ENCODE data around the gene ZFAND2A.
"Not testable (repeated sequence)": the region's sequence is repeated elsewhere in the genome, so short reads cannot be mapped to it uniquely, and the experiment has no call there.

ZFAND2A gene

DNA sequence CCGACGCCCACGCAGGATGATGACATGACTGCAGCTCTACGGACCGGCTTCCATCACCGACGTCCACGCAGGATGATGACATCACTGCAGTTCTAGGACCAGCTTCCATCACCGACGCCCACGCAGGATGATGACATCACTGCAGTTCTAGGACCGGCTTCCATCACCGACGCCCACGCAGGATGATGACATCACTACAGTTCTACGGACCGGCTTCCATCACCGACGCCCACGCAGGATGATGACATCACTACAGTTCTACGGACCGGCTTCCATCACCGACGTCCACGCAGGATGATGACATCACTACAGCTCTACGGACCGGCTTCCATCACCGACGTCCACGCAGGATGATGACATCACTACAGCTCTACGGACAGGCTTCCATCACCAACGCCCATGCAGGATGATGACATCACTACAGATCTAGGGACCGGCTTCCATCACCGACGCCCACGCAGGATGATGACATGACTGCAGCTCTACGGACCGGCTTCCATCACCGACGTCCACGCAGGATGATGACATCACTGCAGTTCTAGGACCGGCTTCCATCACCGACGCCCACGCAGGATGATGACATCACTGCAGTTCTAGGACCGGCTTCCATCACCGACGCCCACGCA, 43.5 kb downstream of the ZFAND2A start:
- H3K27me3 Mint-ChIP-seq; H3K4me1 Mint-ChIP-seq; H3K27ac Mint-ChIP-seq; ATAC-seq (ENCODE audit: low read depth); H3K36me3 Mint-ChIP-seq; H3K4me3 Mint-ChIP-seq; H3K9me3 Mint-ChIP-seq; DNase-seq (ENCODE audit: low spot score in 2 of 2): not testable (repeated sequence)

DNA sequence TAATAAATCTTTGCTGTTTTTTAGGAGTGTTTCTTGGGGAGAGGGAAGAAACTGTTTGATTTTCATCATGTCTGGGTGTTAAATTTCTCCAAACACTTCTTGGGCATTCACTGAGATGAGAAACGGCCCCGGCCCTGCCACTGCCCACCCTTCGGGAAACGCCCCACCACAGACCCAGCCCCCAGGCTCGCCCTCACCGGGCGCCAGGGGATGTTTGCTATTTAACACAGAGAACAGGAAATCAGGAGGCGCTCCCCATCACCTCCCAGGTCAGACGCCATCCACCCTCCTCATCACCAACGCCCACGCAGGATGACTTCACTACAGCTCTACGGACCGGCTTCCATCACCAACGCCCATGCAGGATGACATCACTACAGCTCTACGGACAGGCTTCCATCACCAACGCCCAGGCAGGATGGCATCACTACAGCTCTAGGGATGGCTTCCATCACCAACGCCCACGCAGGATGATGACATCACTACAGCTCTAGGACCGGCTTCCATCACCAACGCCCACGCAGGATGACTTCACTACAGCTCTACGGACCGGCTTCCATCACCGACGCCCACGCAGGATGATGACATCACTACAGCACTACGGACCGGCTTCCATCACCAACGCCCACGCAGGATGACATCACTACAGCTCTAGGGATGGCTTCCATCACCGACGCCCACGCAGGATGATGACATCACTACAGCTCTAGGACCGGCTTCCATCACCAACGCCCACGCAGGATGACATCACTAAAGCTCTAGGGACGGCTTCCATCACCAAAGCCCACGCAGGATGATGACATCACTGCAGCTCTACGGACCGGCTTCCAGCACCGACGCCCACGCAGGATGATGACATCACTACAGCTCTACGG, 44.6 kb downstream of the ZFAND2A start:
- not testable (repeated sequence) for H3K36me3 Mint-ChIP-seq; H3K4me1 Mint-ChIP-seq; ATAC-seq (ENCODE audit: low read depth); DNase-seq (ENCODE audit: low spot score in 2 of 2); H3K4me3 Mint-ChIP-seq; H3K9me3 Mint-ChIP-seq; H3K27me3 Mint-ChIP-seq; H3K27ac Mint-ChIP-seq

DNA sequence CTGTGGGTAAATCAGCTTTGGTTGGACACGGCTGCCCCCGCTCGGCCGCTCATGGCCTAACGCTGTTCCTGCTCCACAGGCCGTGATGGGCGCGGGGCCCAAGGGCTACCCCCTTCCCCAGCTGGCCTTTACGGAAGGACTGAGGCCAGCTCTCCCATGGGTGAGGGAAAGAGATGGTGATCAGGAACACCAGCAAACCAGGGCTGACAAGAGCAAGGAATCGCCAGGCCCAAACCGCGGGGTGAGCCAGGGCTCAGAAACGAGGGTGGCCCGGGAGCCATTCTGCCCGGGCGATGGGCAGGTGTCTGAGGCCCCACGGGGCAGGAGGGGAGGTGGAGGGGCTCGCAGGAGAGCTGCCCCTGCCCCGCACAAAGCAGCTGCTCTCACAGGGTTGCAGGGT, 45.5 kb downstream of the ZFAND2A start:
- no peak overlapping the region for H3K4me3 Mint-ChIP-seq
- peaks cover 4% of the 10 kb centered on the region for H3K4me1 Mint-ChIP-seq
- DNase-seq (ENCODE audit: low spot score in 2 of 2) (no peak), ATAC-seq (ENCODE audit: low read depth) (no peak)
- H3K27me3 Mint-ChIP-seq, result no peaks in the 10 kb centered on the region
- no peaks in the 10 kb centered on the region for H3K9me3 Mint-ChIP-seq
- H3K36me3 Mint-ChIP-seq, result no peaks in the 10 kb centered on the region
- no peak overlapping the region for H3K27ac Mint-ChIP-seq

DNA sequence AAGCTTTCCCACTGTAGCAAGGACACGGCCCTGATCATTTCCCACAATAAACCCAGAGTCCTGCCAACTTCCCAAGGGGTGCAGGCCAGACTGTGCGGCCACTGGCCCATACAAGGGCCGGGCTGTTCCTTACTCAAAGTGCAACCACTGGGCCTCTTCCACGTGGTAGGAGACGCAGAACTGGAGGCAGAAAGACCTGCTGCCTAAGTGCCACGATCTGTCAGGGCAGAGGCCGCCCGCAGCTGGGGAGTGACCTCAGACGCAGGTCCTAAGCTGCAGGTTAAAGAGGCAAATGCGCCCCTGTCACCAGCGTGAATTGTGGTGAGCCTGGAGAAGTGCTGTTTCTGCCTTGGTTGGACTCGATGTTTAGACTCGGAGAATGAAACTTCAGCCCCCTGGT, 45.9 kb downstream of the ZFAND2A start:
- ATAC-seq (ENCODE audit: low read depth), result no peak
- DNase-seq (ENCODE audit: low spot score in 2 of 2), result no peak
- Mint-ChIP-seq H3K9me3 (no peaks in the 10 kb centered on the region), H3K27me3 (no peaks in the 10 kb centered on the region), H3K4me3 (no peak overlapping the region), H3K27ac (no peak overlapping the region), H3K4me1 (peaks cover 4% of the 10 kb centered on the region), H3K36me3 (no peaks in the 10 kb centered on the region)

DNA sequence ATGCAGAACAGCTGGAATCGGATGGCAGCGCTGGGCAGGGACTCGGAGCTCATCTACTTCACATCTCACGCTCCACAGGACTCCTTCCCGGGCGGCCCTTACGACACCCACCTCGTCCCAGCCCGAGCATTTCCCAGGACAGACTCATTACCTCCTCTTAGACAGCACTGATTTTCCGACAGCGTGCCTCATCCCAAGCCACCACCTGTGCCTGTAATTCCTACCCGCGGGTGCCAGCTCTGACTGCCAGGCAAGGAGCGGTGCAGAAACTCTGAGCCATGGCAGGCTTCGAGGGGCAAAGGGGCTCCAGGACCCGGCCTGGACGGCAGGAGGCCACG, 46.5 kb downstream of the ZFAND2A start:
- Mint-ChIP-seq H3K36me3 (no peaks in the 10 kb centered on the region), H3K4me3 (no peak overlapping the region), H3K27me3 (no peaks in the 10 kb centered on the region), H3K27ac (no peak overlapping the region), H3K4me1 (peaks cover 4% of the 10 kb centered on the region), H3K9me3 (no peaks in the 10 kb centered on the region)
- no peak for ATAC-seq (ENCODE audit: low read depth)
- no peak for DNase-seq (ENCODE audit: low spot score in 2 of 2)

DNA sequence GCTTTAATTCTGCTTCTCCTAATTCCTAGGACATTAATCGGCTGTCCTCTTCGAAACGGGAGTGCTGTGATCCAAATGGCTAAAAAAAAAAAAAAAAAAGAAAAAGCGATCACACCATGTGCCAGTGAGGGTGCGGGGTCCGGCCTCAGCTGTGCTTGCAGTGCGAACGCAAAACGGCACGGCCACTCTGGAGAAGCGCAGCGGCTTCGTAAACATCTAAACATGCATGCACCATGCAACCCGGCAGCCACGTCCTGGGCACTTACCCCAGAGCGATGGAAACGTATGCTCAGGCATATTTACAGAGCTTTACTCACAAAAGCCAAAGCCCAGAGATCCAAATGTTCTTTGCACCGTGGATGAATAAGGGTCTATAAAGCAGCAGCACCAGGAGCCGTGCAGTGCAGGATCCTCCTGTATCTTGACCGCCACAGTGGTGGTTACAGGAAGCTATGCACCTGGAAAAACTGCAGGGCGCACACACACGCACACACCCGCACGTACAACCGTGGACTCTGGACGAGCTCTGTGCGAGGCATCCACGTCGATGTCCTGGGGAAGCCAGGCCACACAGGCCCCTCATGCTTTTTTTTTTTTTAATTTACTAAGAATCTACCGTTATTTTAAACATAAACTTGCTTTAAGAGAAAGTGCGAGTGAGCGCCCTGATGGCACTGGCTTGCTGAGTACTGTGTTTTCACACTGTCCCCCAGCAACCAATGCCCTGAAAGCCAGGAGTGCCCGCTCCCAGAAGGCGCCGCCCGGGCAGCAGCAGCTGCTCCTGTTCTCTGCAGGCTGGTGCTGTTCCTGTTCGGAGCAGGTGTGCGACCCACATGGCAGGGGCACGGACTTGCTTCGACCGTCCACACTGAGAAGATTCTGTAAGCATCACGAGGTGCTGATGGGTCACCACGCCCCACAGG, 47.1 kb downstream of the ZFAND2A start:
- Mint-ChIP-seq H3K27ac (no peak overlapping the region), H3K4me3 (no peak overlapping the region), H3K36me3 (no peaks in the 10 kb centered on the region), H3K27me3 (no peaks in the 10 kb centered on the region), H3K9me3 (no peaks in the 10 kb centered on the region), H3K4me1 (peaks cover 2% of the 10 kb centered on the region)
- ATAC-seq (ENCODE audit: low read depth) (no peak), DNase-seq (ENCODE audit: low spot score in 2 of 2) (no peak)

DNA sequence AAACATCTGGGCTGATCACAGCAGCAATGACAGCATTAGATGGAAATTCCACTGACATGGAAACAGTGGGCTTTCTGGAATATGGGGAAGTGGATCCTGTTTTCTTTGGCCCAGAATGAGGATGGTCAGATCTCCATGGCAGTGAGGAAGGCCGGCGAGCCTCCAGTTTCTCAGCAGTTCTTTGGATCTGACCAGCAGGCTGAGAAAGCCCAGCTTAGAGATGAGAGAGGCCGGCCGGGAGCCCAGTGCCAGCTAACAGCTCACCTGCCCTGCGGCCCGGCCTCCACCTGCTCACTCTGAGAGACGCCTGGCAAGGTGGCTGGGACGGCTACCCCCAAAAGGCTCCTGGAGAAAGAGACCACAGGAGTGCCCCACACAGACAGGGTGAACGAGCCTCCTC, 47.9 kb downstream of the ZFAND2A start:
- no peaks in the 10 kb centered on the region for H3K36me3 Mint-ChIP-seq
- no peak overlapping the region for H3K27ac Mint-ChIP-seq
- ATAC-seq (ENCODE audit: low read depth) (no peak), DNase-seq (ENCODE audit: low spot score in 2 of 2) (no peak)
- H3K9me3 Mint-ChIP-seq, result no peaks in the 10 kb centered on the region
- H3K4me3 Mint-ChIP-seq, result no peak overlapping the region
- peaks cover 2% of the 10 kb centered on the region for H3K4me1 Mint-ChIP-seq
- H3K27me3 Mint-ChIP-seq, result no peaks in the 10 kb centered on the region

DNA sequence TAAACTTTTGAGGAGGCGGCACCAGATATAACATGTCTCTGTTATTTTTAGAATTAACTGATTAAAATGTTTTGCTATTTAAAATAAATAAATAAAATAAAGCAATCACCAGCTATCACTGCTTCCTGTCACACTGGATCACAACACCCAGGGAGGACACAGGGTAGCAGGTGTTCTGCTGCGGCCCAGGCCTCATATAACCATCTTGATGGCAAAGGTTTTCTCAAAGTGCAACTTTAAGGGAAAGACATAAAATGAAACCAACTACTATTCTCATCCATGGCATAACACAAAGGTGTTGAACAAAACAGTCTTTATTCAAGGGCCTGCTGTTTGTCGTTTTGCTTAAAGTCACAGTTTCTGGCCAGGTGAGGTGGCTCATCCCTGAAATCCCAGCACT, 48.8 kb downstream of the ZFAND2A start:
- Mint-ChIP-seq H3K36me3 (peaks cover 1% of the 10 kb centered on the region), H3K4me3 (no peak overlapping the region), H3K27ac (no peak overlapping the region), H3K9me3 (no peaks in the 10 kb centered on the region), H3K27me3 (peaks cover 3% of the 10 kb centered on the region), H3K4me1 (peaks cover 5% of the 10 kb centered on the region)
- ATAC-seq (ENCODE audit: low read depth) (no peak), DNase-seq (ENCODE audit: low spot score in 2 of 2) (no peak)

DNA sequence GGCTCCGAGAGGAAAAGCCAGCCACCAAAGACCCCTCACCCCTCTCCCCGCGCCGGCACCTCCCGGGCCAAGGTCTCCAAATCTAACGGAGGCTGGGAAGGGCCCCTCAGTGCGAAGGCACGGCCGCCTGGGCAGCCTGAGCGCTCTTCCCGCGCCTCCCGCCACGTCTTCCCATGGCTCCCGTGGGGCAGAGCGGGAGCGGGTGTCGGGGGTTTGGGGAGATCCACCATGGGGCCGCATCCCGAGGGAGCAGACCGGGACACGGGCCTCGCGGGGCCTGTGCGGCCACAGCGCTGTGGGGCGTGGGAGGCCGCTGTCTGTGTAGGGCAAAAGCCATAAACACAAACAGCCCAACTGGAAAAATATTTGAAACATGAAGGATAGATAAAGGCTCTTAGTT, 49.6 kb downstream of the ZFAND2A start:
- ATAC-seq (ENCODE audit: low read depth) (no peak), DNase-seq (ENCODE audit: low spot score in 2 of 2) (no peak)
- H3K27me3 Mint-ChIP-seq, result peaks cover 5% of the 10 kb centered on the region
- peaks cover 8% of the 10 kb centered on the region for H3K4me1 Mint-ChIP-seq
- no peaks in the 10 kb centered on the region for H3K9me3 Mint-ChIP-seq
- H3K27ac Mint-ChIP-seq, result no peak overlapping the region
- H3K36me3 Mint-ChIP-seq, result peaks cover 2% of the 10 kb centered on the region
- no peak overlapping the region for H3K4me3 Mint-ChIP-seq

DNA sequence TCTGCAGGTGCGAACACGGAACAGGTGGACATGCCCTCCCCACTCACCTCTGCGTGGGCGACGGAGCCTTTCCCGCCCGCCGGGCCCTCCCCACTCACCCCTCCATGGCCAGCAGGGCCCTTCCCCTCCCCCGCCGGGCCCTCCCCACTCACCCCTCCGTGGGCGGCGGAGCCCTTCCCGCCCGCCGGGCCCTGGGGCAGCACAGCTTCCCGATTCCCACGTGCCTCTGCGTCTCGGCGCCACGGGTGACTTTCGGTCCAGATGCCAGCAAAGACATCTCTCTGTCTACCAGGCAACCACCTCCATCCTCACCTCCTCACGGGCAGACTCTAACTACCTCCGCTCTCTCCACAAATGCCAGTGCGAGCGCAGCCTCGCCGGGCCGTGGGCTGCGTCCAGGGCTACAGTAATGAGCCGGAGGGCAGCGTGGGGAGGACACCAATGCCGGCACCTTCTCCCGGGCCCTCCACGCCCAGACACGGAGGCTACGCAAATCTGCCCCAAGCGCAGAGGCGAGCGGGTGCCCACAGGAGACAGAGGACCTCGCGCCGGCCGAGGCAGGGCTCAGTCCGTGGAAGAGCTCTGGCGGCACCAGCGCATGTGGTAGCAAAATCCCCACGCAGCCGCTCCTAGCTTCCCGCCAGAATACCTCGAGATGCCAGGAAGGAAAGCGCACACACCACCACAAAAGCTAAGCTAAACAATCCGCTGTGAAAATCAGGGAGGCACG, 50.2 kb downstream of the ZFAND2A start:
- H3K27ac Mint-ChIP-seq, result no peak overlapping the region
- H3K4me1 Mint-ChIP-seq, result peaks cover 14% of the 10 kb centered on the region
- ATAC-seq (ENCODE audit: low read depth) (no peak), DNase-seq (ENCODE audit: low spot score in 2 of 2) (no peak)
- H3K4me3 Mint-ChIP-seq, result no peak overlapping the region
- no peaks in the 10 kb centered on the region for H3K9me3 Mint-ChIP-seq
- peaks cover 2% of the 10 kb centered on the region for H3K36me3 Mint-ChIP-seq
- peaks cover 5% of the 10 kb centered on the region for H3K27me3 Mint-ChIP-seq

DNA sequence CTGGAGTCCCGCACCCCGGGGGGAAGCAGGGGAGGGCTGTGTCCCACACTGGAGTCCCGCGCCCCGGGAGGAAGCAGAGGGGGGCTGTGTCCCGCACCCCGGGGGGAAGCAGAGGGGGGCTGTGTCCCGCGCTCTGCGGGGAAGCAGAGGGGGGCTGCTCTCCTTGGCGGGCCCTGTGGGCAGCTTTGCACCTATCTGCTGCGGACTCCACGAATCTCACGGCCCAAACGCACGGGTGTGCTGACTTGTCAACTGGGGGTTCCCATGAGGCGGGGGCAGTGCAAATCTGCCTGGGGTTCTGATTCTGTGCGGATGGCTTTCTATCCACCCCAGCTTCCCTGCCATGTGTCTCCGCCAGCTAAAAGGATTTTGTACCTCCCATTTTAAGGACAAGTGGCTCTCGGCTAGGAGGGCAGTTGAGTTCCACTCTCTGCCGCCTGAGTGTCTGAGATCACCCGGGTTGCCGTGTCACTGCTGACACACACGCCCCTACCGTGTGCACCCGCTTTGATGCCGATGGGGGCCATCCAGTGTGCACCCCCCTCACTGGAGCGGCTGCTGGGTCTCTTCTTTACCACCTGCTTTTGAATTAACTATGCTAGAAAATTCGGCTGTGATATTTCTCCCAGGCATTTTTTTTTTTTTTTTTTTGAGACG, 51.6 kb downstream of the ZFAND2A start:
- ATAC-seq (ENCODE audit: low read depth) (no peak), DNase-seq (ENCODE audit: low spot score in 2 of 2) (no peak)
- Mint-ChIP-seq H3K4me3 (no peak overlapping the region), H3K27me3 (peaks cover 5% of the 10 kb centered on the region), H3K4me1 (peaks cover 20% of the 10 kb centered on the region), H3K9me3 (no peaks in the 10 kb centered on the region), H3K27ac (no peak overlapping the region), H3K36me3 (peaks cover 2% of the 10 kb centered on the region)

DNA sequence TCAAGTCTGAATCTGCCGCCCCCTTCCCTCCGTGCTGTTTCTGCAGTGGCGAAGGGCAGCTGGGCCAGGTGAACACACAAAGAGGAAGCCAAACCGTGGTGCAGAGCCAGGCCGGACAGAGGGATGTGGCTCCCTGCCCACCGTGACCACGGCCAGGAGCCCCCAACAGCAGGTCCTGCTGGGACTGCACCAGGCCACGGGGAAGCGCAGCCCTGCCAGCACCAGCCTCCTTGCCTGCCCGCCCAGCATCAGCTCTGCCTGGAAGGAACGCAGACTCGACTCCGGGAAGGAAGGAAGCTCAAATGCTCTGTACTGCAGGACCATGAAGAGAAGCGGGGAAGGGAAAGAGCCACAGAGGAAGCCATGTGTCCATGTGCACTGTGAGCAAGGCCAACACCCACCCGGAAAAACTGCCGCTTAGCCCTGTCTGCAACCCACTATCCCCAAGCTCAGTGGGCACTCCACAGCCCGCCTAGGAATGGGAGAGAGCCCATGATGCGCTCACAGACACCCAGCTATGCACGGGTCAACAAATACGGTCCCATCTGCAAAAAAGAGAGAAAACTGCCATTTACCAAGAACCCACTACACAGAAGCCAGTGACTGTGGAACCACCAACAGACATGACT, 53.1 kb downstream of the ZFAND2A start:
- H3K27ac Mint-ChIP-seq, result no peak overlapping the region
- no peak for ATAC-seq (ENCODE audit: low read depth)

More for the DNA sequence above, 53.1 kb downstream of the ZFAND2A start:
- H3K9me3 Mint-ChIP-seq, result no peaks in the 10 kb centered on the region
- H3K27me3 Mint-ChIP-seq, result peaks cover 5% of the 10 kb centered on the region
- DNase-seq (ENCODE audit: low spot score in 2 of 2), result no peak
- H3K4me1 Mint-ChIP-seq, result peaks cover 27% of the 10 kb centered on the region
- H3K4me3 Mint-ChIP-seq, result no peak overlapping the region
- H3K36me3 Mint-ChIP-seq, result peaks cover 2% of the 10 kb centered on the region
